ENCODE data around the gene RSPH10B2.
"Not testable (repeated sequence)": the region's sequence is repeated elsewhere in the genome, so short reads cannot be mapped to it uniquely, and the experiment has no call there.

Gene RSPH10B2

GRCh38 chr7:6792113-6792872 lies 38.4 kb downstream of the RSPH10B2 start:
- not testable (repeated sequence) for DNase-seq

DNA sequence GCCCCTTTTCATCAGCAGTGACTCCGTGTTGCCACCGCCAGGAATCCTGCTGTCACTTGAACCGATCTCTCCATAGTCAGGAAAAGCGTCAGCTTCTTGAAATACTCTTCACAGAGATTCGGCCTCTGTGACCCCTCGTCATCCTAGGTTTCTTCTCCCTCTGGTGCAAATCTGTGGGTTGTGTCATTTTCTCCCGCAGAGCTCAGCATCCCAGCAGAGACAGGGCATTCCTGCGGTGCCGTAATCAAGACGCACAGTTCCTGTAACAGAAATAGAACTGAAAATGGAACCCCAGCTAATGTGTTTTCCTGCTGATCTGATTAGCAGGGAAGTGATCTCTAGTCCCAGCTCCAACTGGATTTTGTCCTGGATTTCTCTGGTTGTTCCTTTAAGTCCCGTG lies 40.4 kb downstream of the RSPH10B2 start:
- DNase-seq, result not testable (repeated sequence)

DNA sequence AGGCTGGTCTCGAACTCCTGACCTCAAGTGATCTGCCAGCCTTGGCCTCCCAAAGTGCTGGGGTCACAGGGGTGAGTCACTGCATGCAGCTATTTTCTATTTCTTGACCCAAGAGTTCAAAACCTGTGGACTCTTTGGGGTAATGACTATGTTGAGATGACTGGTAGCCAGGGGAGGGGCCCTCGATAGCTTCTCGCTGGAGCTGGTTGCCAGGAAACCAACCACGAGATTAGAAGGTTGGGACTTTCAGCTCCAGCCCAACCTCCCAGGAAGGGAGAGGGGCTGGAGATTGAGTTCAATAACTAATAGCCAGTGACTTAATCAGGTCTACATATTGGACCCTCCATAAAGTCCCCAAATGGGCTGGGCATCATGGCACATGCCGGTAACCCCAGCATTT lies 43.3 kb downstream of the RSPH10B2 start:
- not testable (repeated sequence) for DNase-seq

DNA sequence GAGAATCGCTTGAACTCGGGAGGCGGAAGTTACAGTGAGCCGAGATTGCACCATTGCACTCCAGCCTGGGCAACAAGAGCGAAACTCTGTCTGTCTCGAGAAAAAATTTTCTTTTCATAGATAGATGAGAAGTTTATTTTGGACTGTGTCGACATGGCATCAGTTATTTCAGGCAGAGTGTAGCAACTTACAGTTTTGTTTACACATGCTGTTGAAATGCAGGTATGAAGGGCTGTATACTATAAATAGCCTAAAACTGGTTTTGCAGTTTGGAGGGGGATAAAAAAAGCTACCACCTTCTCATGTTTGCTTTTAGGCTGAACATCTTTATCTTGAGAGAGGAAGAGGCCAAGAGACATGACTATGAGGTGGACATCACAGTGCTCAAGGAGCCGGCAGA lies 44.1 kb downstream of the RSPH10B2 start:
- not testable (repeated sequence) for DNase-seq

- DNase-seq, result not testable (repeated sequence)
These were observed 46.0 kb downstream of the RSPH10B2 start for GRCh38 chr7:6799887-6800286.

- DNase-seq, result not testable (repeated sequence)
These were observed 46.4 kb downstream of the RSPH10B2 start for GRCh38 chr7:6800331-6800730.

- DNase-seq, result not testable (repeated sequence)
These were observed 53.6 kb downstream of the RSPH10B2 start for GRCh38 chr7:6807393-6807918.

GRCh38 chr7:6807959-6808358 lies 54.1 kb downstream of the RSPH10B2 start:
- DNase-seq, result not testable (repeated sequence)

DNA sequence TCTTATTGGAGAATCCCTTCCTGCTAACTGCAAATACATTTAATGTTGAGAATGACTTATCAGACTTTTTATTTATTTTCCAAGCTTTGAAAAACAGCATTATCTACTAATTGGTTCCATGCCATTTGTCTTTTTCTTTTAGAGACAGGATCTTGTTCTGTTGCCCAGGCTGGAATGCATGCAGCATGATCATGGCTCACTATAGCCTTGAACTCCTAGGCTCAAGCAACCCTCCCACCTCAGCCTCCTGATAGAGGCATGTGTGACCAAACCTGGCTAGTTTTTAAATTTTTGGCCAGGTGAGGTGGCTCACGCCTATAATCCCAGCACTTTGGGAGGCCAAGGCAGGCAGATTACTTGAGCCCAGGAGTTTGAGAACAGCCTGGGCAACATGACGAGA lies 59.1 kb downstream of the RSPH10B2 start:
- not testable (repeated sequence) for DNase-seq

DNA sequence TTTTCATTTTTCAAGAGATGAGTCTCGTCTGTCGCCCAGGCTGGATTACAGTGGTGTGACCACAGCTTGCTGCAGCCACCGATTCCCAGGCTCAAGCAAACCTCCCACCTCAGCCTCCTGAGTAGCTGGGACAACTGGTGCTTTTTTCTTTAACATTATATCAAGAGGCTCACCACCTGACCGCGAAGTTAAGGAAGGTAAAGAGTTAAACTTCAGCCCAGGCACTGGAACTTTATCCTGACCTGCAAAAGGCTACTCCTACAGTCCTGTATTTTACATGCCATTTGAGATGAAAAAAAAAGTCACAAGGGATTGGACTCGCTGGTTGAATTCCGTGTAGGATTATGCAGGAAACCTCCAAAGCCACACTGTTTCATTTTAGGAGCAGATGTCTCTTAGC lies 61.6 kb downstream of the RSPH10B2 start:
- DNase-seq, result not testable (repeated sequence)

DNA sequence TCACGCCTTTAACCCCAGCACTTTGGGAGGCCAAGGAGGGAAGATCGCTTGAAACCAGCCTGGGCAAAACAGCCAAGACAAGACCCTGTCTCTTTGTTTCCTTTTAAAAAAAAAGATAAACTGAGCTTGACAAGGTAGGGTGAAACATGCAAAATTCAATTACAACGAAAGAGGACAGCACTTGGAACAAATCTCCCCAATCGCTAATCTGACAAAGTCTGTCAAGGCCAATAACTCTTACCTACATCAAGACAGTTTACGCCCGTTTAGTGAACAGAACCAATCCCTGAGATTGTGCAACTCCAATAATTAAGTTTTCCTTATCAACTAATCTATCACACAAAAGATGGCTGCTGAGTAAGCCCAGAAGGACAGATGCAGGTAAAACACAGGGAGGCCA lies 67.7 kb downstream of the RSPH10B2 start:
- not testable (repeated sequence) for DNase-seq

DNA sequence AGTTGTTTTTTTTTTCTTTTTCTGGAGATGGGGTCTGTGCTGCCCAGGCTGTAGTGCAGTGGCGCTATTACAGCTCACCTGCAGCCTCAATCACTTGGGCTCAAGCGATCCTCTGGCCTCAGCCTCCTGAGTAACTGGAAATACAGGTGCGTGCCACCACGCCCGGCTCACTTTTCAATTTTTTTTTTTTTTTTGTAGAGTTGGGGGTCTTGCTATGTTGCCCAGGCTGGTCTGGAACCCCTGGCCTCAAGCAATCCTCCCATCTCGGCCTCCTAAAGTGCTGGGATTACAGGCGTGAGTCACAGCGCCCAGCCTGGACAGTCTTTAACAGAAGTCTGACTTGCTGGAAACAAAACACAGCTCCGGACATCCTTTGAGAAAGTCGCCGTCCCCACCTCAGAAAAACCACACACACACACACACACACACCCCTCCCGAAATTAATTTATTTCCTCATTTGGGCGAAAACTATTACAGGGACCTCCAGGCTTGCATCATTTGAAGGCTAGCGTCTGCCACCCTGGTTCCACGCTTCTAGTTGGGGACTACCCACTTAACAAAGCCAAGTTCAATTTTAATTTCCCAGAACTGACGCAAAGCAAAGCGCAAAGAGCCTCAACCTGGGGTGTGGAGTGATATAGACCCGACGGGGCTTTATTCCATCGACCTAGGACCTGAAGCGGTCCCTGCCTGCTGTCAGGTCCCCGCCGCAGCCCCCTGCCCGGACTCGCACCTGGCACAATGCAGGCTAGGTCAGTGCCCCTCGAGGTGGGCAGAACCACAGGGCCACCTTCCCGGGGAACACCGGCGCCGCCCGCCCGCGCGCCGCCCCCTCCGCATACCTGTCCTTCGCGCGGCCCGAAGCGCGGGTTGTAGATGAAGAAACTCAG lies 71.6 kb downstream of the RSPH10B2 start:
- not testable (repeated sequence) for DNase-seq

DNA sequence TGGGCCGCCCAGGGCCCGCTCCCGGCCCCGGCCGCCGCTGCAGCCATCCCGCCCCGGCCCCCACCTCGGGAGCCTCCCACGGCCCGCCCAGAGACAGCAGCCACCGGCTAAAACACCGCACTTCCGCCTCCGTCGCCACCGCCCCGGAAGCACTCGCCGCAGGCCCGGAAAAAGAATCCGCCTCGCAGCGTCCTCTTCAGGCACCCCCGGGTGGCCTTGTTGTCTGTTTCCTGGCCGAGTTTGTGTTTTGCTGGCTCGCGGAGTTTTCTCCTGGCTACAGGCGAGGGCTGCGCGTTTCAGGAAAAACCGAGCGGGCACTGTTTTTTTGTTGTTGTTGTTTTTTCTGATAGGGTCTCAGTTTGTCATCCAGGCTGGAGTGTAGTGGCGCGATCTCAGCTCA lies 72.2 kb downstream of the RSPH10B2 start, which contains the start of gene CCZ1B:
Gene CCZ1B, minus strand, starts transcription at position 125 of the 400 bp plus-strand sequence. Its CDS starts 78 bp downstream, at position 47.
- peak; percentile 85 for DNase-seq

- not testable (repeated sequence) for DNase-seq
These were observed 73.3 kb downstream of the RSPH10B2 start for GRCh38 chr7:6827180-6827579.

DNA sequence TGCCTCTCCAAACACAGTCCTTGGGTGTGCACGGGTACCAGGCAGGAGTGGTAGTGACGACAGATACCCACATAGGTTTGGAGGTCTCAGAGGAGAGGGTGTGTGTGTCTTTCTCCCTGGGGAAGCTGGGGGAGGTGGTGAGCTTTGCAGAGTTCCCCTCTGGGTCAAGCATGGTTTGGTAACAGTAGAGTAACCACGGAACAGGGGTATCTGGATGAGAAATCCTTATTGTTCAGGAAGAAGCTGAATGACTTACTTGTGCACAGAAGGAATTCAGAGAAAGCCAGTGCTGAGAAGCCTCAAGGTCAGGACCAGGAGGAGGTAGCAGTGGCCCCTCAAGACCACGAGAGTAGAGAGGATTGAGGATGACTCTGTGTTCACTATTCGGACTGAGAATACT lies 75.7 kb downstream of the RSPH10B2 start:
- not testable (repeated sequence) for DNase-seq

- not testable (repeated sequence) for DNase-seq
These were observed 76.1 kb downstream of the RSPH10B2 start for GRCh38 chr7:6830026-6830425.

DNA sequence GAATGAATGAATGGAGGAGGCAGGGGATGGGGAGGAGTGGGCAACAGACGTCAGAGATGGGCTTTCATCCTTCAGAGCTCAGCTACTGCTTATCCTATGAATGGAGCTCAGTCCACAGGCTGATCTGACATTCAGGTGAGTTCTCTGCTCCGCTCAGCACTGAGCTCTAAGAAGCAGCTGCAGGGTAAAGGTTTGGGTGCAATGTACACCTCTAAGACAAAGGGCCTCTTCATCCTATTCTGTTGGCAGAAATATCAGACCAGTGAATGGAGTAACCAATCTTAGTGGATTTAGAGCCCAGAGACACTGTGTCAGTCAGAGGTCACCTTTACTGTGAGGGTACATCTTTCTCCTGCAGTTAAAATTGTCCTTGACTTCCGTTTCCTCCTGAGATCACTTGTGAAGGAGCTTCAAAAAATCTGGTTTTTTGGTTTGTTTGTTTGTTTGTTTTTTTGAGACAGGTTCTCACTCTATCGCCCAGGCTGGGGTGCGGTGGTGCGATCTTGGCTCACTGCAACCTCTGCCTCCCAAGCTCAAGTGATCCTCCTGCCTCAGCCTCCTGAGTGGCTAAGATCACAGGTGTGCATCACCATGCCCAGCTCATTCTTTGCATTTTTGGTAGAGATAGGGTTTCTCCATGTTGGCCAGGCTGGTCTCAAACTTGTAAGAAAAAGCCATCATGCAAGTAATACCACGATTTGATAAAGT lies 77.3 kb downstream of the RSPH10B2 start:
- DNase-seq, result no peak

- DNase-seq, result no peak
These were observed 79.7 kb downstream of the RSPH10B2 start for GRCh38 chr7:6833636-6834035.

- DNase-seq, result not testable (repeated sequence)
These were observed 81.6 kb downstream of the RSPH10B2 start for GRCh38 chr7:6835521-6835920.

GRCh38 chr7:6837081-6837480 lies 83.2 kb downstream of the RSPH10B2 start:
- DNase-seq, result not testable (repeated sequence)

DNA sequence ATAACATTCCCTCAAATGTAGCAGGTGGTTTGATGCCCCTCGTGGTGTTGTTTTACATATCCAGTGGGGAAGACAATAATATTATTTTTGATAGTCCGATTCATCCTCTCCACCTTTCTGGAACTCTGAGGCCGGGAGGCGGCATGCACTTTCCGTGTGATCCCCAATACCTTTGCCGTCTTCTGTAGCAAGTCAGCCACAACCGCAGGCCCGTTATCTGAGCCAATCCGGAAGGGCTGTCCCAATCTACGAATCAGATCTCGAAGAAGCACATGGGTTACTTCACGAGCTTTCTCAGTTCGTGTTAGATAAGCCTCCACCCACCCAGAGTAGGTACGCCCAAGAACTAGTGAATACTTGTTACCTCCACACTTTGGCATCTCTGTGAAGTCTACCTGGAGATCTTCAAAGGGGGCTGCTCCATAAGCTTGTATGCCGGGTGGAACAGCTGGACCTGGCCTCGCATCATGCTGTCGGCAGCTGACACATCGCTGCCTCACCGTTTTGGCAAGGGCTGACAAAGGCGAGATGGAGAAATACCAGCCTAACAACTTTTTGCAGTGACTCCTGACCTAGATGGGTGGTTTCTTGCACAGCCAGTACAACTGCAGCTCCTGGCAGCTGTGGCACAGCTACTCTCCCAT lies 88.5 kb downstream of the RSPH10B2 start:
- not testable (repeated sequence) for DNase-seq

DNA sequence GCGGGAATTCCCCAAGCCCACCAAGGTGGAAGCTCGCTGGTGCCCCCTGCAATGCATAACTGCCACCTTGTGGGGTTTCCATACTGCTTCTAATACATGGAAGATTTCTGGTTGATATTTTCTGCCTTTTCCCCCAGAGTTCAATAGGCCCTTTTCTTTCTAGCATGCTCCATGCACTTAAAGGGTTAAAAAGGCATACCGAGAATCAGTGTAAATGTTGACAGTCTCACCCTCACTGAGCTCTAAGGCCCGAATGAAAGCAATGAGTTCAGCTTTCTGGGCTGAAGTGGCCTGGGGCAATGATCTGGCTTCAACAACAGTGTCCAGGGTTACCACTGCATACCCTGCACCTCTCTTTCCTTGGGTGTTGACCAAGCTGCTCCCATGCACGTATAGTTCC lies 89.2 kb downstream of the RSPH10B2 start:
- DNase-seq, result not testable (repeated sequence)
